Amygdala (tissue), 56 donors: ENCODE data around the gene RPSA.
A peak's percentile ranks its signal among the peaks of the same experiment; 100 is the strongest.
"Not testable (repeated sequence)": the region's sequence is repeated elsewhere in the genome, so short reads cannot be mapped to it uniquely, and the experiment has no call there.

Experiments
- DNase-seq, 56 donors: peaks; one replicate each; lab custom pipeline; 2025; lab: John Stamatoyannopoulos, UW

Gene RPSA

GRCh38 chr3:39406368-39407258 lies at the start of gene RPSA:
RPSA (plus strand) TSS chr3:39406720; CDS start chr3:39407654, 934 bp downstream.
- peak; percentile 52 to 97 (median 92) for DNase-seq

DNA sequence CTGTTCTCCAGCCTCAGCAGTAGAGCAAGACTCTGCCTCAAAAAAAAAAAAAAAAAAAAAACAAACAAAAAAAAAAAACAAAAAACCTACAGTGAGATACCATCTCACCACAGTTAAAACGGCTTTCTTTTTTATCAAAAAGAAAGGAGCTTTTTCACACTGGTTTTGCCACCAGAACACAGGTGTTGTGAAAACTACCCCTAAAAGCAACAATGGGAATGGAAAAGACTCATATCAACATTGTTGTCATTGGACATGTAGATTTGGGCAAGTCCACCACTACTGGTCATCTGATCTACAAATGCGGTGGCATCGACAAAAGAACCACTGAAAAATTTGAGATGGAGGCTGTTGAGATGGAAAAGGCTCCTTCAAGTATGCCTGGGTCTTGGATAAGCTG lies 48.2 kb upstream of the RPSA start:
- no peak for DNase-seq

- no peak for DNase-seq
Measured at GRCh38 chr3:39361252-39361927, 45.1 kb upstream of the RPSA start.

DNA sequence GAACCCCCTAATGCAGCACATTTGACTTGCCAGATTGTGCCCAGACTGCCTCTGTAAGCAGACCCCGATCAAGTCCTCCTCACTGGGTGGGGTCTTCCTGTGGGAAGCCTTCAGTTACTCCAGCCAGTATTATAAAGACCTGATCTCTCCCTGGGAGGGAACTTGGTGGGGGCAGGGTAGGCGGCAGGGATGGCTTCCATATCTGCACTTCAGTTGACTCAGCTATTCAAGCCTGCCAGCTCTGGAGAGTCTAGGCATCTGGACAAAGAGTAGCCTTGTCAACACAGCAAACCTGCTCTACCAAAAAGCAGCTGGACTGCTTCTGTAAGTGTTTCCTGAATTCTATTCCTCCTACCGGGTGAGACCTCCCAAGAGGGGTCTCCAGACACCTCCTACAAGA lies 44.3 kb upstream of the RPSA start:
- no peak for DNase-seq

- no peak for DNase-seq
Measured at GRCh38 chr3:39362812-39363211, 43.7 kb upstream of the RPSA start.

DNA sequence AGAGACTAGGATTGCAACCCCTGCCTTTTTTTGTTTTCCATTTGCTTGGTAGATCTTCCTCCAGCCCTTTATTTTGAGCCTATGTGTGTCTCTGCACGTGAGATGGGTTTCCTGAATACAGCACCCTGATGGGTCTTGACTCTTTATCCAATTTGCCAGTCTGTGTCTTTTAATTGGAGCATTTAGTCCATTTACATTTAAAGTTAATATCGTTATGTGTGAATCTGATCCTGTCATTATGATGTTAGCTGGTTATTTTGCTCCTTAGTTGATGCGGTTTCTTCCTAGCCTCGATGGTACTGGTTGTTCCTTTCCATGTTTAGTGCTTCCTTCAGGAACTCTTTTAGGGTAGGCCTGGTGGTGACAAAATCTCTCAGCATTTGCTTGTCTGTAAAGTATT lies 36.1 kb upstream of the RPSA start:
- not testable (repeated sequence) for DNase-seq

DNA sequence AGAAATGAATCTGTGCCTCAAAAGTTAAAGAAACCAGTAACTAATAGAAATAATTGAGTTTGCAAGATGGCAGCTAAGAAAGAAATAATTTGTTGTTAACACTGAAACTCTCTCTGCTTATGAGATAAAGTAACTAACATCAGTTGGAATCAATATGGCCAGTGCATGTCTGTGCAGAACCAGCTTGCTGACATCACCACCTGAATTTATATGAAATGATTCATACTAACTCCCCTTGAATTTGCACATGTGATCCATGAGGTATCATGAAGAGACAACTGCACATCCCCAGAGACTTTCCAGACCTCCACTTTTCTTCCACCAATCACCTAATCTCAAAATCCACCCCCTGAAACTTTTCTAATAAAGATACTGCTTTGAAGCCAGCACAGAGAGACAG lies 33.7 kb upstream of the RPSA start:
- no peak for DNase-seq

DNA sequence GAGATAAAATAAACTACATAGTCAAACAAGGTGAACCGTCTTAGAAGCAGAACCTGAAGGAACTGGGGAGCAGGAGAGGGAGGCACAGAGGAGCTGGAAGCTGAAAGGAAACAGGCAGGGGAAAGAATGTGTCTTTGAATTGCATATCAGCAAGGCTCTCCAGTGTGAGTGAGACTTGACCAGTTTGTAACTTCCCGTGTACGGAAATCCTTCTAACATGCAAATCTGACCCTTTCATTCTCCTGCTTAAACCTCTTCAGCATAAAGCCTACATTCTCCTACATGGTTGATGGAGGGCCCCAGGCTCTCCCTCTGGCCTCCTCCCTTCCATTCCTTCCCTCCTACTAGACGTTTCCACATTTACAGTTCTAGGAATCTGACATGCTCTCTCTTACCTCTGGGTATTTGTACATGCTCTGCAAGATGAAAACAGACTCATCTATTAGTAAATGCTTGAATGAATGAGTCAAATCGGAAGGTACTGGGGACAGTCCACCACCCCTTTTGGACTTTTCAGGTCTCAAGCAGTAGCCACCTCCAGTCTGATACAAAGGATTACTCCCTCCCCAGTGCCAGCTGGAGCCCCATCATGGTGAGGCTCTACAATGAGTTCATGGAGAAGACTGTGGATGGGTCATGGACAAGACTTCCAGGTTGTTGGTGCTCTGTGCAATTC lies 29.4 kb upstream of the RPSA start:
- DNase-seq, result no peak

GRCh38 chr3:39378088-39378487 lies 28.4 kb upstream of the RPSA start:
- DNase-seq, result no peak

DNA sequence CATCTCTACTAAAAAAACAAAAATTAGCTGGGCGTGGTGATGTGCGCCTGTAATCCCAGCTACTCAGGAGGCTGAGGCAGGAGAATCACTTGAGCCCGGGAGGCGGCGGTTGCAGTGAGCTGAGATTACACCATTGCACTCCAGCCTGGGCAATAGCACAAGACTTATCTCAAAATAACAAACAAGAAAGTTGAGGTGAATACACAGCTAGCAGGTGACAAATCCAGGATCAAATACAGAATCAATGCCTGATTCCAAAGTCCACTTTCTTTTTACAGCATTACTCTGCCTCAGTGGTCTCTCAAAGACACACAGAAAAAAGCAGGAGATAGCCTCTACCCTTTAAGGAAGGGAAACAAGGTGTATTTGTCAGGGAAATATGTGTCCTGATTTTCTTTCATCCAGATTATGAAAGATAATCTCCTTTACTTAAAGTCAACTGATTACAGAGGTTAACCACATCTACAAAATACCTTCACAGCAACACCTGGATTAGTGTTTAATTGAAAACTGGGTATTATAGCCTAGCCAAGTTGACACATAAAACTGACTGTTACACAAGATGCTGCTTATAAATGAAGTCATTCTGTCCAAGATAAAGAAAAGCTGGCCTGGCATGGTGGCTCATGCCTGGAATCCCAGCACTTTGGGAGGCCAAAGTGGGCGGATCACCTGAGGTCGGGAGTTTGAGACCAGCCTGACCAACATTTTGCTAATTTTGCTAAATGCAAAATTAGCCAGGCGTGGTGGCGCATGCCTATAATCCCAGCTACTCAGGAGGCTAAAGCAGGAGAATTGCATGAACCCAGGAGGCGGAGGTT lies 27.4 kb upstream of the RPSA start:
- DNase-seq, result no peak

GRCh38 chr3:39379778-39380155 lies 26.8 kb upstream of the RPSA start:
- no peak for DNase-seq

GRCh38 chr3:39381432-39381831 lies 25.1 kb upstream of the RPSA start:
- DNase-seq, result no peak

- no peak for DNase-seq
Measured at GRCh38 chr3:39383045-39383880, 23.3 kb upstream of the RPSA start, which contains the start of gene SLC25A38. SLC25A38 (plus strand) TSS chr3:39383370; CDS start chr3:39383725, 355 bp downstream.

GRCh38 chr3:39383881-39384664 lies 22.4 kb upstream of the RPSA start:
- no peak for DNase-seq

GRCh38 chr3:39384665-39385000 lies 21.9 kb upstream of the RPSA start:
- DNase-seq, result no peak

DNA sequence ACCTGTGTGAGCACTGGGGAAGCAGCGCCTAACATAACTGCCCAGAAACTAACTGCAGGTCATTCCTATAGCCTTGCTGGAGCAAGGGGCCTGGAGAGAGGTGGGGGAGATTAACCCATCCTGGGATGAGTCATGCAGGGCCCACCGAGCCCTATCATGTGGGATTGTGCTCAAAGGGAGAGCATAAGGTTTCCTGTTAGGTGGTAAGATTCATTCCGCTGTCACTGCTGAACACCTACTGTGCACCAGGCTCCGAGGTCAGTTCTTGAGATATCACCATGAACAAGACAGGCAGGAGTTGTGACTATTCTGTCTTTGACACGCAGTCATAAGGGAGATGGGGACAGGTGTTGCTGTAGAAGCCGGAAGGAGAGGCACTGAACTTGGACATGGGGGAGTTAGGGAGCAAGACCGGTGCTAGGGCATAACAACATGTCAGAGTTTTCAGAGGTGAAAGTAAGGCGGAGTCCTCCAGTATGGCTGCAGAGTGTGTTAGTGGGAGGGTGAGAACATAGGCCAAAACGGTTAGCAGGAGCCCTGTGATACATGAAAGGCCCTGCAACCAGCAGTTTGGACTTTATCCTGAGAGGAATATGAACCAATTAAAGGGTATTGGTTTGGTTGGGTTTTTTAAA lies 20.9 kb upstream of the RPSA start:
- DNase-seq, result no peak

DNA sequence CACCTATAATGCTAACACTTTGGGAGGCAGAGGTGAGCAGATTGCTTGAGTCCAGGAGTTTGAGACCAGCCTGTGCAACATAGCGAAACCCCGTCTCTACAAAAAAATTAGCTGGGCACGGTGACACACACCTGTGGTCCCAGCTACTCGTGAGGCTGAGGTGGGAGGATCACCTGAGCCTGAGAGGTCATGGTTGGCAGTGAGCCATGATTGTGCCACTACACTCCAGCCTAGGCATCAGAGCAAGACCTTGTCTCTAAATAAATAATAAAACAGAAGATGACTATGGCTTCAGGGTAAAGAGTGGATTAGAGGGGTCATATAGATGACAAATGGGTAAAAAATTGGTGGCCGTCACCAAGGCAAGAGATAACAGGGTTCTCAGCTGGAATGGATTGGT lies 20.2 kb upstream of the RPSA start:
- no peak for DNase-seq

- no peak for DNase-seq
Measured at GRCh38 chr3:39387411-39387975, 19.0 kb upstream of the RPSA start.
